Midbrain (tissue), 1 donor: ENCODE results near the gene CLASP1.
A peak's percentile ranks its signal among the peaks of the same experiment; 100 is the strongest.

ENCODE experiments used
- DNase-seq: peaks from one replicate; lab custom pipeline; 2025; lab: John Stamatoyannopoulos, UW

The CLASP1 gene

GRCh38 chr2:121541495-121541894 lies 107.8 kb downstream of the CLASP1 start:
- no peak for DNase-seq

GRCh38 chr2:121539750-121540469 lies 109.4 kb downstream of the CLASP1 start:
- no peak for DNase-seq

DNA sequence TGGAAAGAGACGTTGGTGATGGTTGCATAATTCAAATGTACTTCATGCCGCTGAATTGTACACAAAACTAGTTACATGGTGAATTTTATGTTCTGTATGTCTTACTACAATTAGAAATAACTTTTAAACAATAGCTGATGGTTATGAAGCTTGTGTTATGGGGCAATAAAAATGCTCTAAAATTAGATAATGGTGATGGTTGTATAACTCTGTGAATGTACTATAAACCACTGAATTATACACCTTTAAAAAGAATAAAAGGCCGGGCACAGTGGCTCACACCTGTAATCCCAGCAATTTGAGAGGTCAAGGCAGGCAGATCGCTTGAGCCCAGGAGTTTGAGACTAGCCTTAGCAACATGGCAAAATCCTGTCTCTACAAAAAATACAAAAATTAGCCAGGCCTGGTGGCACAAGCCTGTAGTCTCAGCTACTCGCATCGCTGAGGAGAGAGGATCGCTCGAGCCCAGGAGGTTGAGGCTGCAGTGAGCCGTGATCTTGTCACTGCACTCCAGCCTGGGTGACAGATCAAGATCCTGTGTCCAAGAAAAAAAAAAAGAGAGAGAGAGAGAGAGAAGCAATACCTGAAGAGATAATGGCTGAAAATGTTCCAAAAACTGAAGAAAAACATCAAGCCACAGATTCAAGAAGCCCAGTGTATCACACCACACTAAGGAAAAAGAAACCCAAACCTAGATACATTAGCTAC lies 112.3 kb downstream of the CLASP1 start:
- no peak for DNase-seq

- no peak for DNase-seq
Measured at GRCh38 chr2:121536347-121536746, 112.9 kb downstream of the CLASP1 start.

DNA sequence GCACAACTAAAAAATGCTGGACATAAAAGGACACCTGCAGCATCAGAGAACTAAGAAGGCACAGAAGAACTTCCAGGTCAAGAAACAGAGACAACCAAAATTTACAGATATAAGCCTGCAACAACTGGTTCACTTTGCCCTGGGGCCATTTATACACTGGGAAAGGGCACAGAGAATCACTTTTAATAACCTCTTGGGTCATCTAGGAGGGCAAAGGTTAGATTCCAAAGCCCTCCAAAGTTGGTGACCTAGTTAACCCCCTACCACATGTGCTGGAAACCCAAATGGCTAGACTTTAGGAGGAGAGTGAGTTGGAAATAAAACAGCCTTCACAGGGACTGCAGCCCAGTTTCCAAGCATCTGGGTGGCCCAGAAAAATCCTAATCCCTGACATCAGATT lies 115.3 kb downstream of the CLASP1 start:
- no peak for DNase-seq

- DNase-seq: no peak
Measured at GRCh38 chr2:121532894-121533293, 116.4 kb downstream of the CLASP1 start.

DNA sequence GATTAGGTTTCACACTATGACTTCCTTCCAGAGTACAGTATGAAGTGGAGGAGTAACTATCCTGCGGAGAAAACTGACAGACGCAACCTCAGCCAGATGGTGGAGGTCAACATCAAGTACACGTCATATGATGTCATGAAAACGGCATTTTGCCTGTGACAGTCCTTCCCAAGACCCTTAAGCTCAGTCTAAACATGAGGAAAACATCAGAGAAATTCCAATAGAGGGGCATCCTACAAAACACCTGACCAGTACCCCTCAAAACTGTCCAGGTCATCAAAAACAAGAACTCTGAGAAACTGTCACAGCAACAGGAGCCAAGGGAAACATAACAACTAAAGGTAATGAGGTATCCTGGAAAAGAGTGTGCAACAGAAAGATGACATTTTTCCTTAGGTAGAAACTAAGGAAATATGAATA lies 116.9 kb downstream of the CLASP1 start:
- no peak for DNase-seq

DNA sequence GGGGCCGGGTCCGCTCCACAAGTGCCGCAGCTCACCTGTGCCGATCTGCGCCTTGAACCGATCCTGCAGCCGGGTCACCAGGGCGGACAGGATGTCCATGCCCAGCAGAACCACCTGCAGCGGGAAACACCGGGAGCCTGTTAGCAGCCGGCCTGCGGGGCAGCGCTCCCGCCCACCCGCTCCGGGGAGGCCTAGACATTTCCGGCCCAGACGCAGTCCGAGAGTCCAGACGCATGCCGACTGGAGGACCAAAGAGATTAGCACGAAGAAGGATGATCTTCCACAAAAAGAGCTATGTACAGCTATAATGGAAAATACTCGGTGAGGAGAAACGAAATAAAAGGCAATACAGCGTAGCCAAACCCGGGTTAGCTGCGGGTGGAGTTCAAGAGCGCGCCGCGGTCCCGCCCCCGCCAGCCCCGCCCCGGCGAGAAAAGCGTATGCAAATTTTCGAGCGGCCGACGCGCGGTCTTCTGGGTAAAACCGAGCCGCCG lies 119.0 kb downstream of the CLASP1 start:
- peak; percentile 90 for DNase-seq

GRCh38 chr2:121529439-121530211 lies 119.6 kb downstream of the CLASP1 start:
- peak; percentile 52 for DNase-seq

GRCh38 chr2:121527009-121527682 lies 122.1 kb downstream of the CLASP1 start:
- DNase-seq: no peak

GRCh38 chr2:121524685-121525425 lies 124.4 kb downstream of the CLASP1 start:
- no peak for DNase-seq

DNA sequence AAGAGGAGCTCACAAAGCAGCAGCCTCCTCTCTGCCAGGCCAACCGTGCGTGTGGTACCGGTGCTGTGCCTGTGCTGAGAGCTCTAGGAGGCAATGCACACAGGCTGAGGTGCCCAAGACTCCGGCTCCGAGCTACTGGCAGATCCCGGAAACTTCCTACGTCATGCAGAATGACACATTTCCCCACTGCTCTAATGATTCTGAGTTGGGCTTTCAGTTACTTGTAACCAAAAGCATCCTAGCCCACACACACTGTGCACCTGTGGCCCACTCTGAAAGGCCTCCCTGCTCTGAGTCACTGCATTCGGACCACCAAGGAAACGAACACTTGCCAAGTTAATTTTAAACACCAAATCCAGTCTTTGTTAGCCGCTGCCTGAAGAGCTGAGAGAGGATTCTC lies 127.9 kb downstream of the CLASP1 start:
- DNase-seq: peak; percentile 62

DNA sequence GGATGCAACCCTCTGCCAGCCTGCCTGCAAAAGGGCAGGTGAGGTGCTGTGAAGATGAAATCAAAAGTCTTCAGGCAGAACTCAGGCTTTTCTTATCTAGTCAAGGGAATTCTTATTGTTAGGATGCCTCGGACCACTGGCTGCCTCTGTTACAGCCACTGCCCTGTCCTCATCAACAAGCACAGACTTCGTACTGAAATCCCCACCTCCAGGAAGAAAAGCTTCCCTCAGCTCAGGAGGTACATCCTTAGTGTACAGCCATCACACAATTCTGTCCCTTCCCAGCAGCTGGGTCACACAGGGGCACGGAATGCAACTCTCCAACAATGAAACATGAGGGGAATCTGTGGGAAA lies 128.6 kb downstream of the CLASP1 start:
- DNase-seq: no peak

DNA sequence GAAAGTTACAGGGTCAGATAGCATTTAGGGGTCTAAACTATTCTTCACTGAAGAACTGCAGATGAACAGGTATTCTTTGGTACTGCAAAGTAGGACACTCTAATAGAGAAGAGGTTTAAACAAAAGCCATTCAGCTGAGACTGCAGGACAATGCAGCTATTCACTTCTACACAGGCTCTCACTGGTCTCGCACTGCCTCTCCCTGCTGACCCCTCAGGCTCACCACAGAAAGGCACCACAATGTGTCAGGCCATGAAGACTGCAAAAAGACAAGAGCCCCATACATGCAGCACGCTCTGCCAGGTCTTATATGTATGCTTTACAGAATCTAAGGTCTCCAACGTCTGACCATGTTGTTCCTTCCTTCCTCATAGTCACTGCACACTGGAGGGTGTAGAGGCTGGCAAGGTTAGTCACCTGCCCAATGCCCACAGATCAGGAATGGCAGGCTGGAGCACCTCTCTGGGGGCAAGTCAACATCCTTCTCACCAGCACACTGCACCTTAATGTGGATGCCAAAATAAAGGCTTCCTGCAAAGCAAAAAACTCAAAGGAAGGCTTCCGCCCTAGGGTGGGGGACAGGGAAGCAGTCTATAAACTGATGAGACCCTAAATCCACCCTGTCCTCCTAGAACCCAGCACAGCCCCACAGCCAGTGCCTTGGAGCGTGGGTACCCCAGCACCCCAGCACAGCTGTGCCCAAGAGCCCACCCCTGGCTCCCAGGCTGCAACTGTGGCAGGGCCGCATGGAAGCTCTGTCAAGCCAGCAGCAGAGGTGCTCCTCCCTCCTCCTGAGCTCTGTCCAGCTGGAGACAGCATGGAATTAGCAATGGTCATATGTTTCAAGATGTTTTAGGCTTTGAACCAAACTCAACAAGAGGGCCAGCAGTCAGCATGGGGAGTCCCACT lies 129.3 kb downstream of the CLASP1 start:
- peak; percentile 82 for DNase-seq

GRCh38 chr2:121519153-121519552 lies 130.1 kb downstream of the CLASP1 start:
- no peak for DNase-seq

GRCh38 chr2:121513597-121514333 lies 135.5 kb downstream of the CLASP1 start:
- DNase-seq: no peak

DNA sequence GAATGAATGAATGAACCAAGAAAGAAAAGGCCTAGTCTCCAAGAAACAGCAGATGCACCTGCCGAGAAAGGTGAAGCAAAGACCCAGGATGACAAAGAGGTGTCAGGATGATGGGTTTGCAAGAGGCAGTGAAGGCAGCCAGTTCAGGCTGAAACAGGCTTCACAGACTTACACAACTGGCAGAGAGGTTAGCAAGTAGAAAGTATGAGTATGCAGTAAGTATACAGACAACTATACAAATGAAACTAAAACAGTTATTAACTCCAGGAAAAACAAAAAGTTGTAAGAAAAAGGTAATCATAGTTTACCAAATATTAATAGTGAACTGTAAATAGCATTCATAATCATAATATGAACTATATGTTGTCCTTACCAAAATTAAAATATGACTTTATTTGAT lies 138.4 kb downstream of the CLASP1 start:
- no peak for DNase-seq

- no peak for DNase-seq
Measured at GRCh38 chr2:121506621-121507020, 142.6 kb downstream of the CLASP1 start.

GRCh38 chr2:121505986-121506586 lies 143.2 kb downstream of the CLASP1 start:
- DNase-seq: no peak
